Left colon (tissue), 2 donors: ENCODE data around the gene PPARA. TPM values are rescaled to one million over a fixed set of nuclear protein-coding genes. Genes with fewer than 3 reads are reported as not detected.
A peak's percentile ranks its signal among the peaks of the same experiment; 100 is the strongest.

Experiments
- ATAC-seq: fragments of 200-7000 bp; cut with Tn5 transposase; one replicate; pipeline ENCODE4 v1.9.1; 2020; ENCODE audit warnings: mild to moderate bottlenecking, moderate library complexity
- DNase-seq, 2 donors: peaks; one replicate each; pipeline ENCODE4 v3.0.0-alpha.2; 2020
- intact Hi-C, 2 donors: fragments of 100-400 bp; cut with DNase I in 1 of 2; cut with micrococcal nuclease in 1 of 2; formaldehyde crosslinking; loops; one replicate each; pipeline versions ENCODE4 v1.11.2 to v1.14.0; 2022; cut with DNase I, micrococcal nuclease
- total RNA-seq, 2 donors: library from RNA; stranded (reverse); fragmentation: NEBNext Ultra II Directional; extraction: Animal tissue kit (Norgen Biotek cat#: 25700); gene quantifications; one replicate each; pipeline ENCODE4 v1.2.1, GENCODE V29; 2021
- donor health status: DM: no; HTN: no; CAD: no.
- donor health status: DM: yes; HTN: yes; CAD: no.

Gene PPARA
- total RNA-seq, 2 donors from 2014 or later, result 70.4 to 73.9 TPM

GRCh38 chr22:46150655-46151477 is 540 bp downstream of the PPARA start:
- ATAC-seq (peak; percentile 14), DNase-seq (peak in 1 of 2 donors; percentile 72)
- intact Hi-C loops, result no loop called here

- intact Hi-C loops, result no loop called here
- ATAC-seq (no peak), DNase-seq (no peak)
Measured at GRCh38 chr22:46153930-46154329, 3.6 kb downstream of the PPARA start.

- intact Hi-C loops, result no loop called here
- no peak for ATAC-seq
- no peak for DNase-seq
Measured at GRCh38 chr22:46156031-46156430, 5.7 kb downstream of the PPARA start.

GRCh38 chr22:46158283-46158682 is 8.0 kb downstream of the PPARA start:
- intact Hi-C loops, result no loop called here
- no peak for DNase-seq
- no peak for ATAC-seq

GRCh38 chr22:46159212-46159611 is 8.9 kb downstream of the PPARA start:
- DNase-seq (no peak), ATAC-seq (no peak)
- intact Hi-C loops, result no loop called here

- ATAC-seq (no peak), DNase-seq (no peak)
- intact Hi-C loops, result no loop called here
Measured at GRCh38 chr22:46159777-46160176, 9.5 kb downstream of the PPARA start.

GRCh38 chr22:46162285-46162684 is 12.0 kb downstream of the PPARA start:
- intact Hi-C loops, result no loop called here
- DNase-seq (no peak), ATAC-seq (peak; percentile 78)

- DNase-seq, result no peak
- ATAC-seq, result peak; percentile 46
- intact Hi-C loops, result no loop called here
Measured at GRCh38 chr22:46162771-46163556, 12.6 kb downstream of the PPARA start.

- no peak for DNase-seq
- intact Hi-C loops, result no loop called here
- ATAC-seq, result no peak
Measured at GRCh38 chr22:46163557-46163888, 13.2 kb downstream of the PPARA start.

- no peak for ATAC-seq
- DNase-seq, result no peak
- intact Hi-C loops, result no loop called here
Measured at GRCh38 chr22:46165977-46166376, 15.7 kb downstream of the PPARA start.

GRCh38 chr22:46169628-46170027 is 19.3 kb downstream of the PPARA start:
- DNase-seq (no peak), ATAC-seq (no peak)
- intact Hi-C loops, result no loop called here

- intact Hi-C loops, result no loop called here
- DNase-seq (peak; percentile 76 to 80), ATAC-seq (peak; percentile 64)
Measured at GRCh38 chr22:46171940-46172339, 21.6 kb downstream of the PPARA start.

GRCh38 chr22:46172522-46173110 is 22.3 kb downstream of the PPARA start:
- intact Hi-C loops, result no loop called here
- no peak for DNase-seq
- no peak for ATAC-seq

GRCh38 chr22:46173152-46173551 is 22.8 kb downstream of the PPARA start:
- DNase-seq (no peak), ATAC-seq (no peak)
- intact Hi-C loops, result no loop called here

- DNase-seq (no peak), ATAC-seq (peak; percentile 8)
- intact Hi-C loops, result no loop called here
Measured at GRCh38 chr22:46175631-46176030, 25.3 kb downstream of the PPARA start.

- ATAC-seq, result no peak
- intact Hi-C loops, result no loop called here
- DNase-seq, result no peak
Measured at GRCh38 chr22:46176508-46177003, 26.2 kb downstream of the PPARA start.

- DNase-seq, result no peak
- no peak for ATAC-seq
- intact Hi-C loops, result no loop called here
Measured at GRCh38 chr22:46178755-46179505, 28.6 kb downstream of the PPARA start.

- ATAC-seq (no peak), DNase-seq (no peak)
- intact Hi-C loops, result no loop called here
Measured at GRCh38 chr22:46179748-46180147, 29.4 kb downstream of the PPARA start.
